Inflammatory macrophage treated with lipopolysaccharide for 1 hour (primary cell): ENCODE data around the gene SLC25A20.
"Not testable (repeated sequence)": the region's sequence is repeated elsewhere in the genome, so short reads cannot be mapped to it uniquely, and the experiment has no call there.

Source experiments
- DNase-seq, 2 donors: peaks; one replicate each; pipeline ENCODE4 v3.0.0-alpha.2; 2020 to 2022

SLC25A20 gene

DNA sequence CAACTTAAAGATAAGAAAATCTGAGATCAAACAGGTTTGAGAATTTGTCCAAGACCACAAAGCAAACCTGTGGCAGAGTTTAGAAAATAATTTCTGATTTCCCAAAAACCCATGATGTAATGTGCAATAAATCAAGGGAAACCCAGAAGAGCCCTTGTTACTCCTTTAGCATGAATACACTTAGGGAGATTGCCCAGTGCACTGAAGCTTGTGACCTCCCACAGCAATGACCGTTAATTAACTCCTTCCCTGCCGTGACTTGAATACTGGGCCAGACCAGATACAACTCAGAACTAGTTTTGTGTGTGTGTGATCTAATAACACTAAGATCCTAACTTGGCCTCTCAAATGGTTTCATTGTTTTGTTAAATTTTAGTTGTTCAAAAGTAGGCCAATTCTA, 53.5 kb downstream of the SLC25A20 start:
- DNase-seq = peak; percentile 31 to 45

DNA sequence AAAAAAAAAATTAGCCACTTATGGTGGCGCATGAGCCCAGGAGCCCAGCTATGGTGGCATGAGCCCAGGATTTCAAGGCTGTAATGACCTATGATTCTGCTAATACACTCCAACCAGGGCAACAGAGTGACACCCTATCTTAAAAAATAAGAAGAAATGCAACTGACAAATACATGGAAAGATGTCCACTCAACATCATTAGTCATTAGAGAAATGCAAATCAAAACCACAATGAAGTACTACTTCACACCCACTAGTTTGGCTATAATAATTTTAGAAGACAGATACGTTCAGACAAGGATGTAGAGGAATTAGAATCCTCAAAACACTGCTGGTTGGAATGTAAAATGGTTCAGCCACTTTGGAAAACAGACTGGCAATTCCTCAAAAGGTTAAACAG, 61.5 kb downstream of the SLC25A20 start:
- no peak for DNase-seq

DNA sequence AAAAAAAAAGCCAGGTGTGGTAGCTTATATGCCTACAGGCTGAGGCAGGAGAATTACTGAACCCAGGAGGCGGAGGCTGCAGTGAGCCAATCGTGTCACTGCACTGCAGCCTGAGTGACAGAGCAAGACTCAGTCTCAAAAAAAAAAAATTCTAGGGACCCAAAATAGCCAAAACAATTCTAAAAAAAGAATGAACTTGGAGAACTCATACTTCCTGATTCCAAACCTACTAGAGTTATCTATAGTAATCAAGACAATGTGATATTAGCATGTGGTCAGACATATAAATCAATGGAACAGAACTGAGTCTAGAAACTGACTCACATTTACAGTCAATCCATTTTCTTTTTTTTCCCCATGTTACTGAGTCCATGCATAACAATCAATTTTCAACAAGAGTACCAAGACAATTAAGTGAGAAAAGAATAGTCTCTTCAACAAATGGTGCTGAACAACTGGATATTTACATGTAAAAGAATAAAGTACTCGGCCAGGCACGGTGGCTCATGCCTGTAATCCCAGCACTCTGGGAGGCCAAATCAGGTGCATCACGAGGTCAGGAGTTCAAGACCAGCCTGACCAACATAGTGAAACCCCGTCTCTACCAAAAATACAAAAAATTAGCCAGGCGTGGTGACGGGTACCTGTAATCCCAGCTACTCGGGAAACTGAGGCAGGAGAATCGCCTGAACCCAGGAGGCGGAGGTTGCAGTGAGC, 62.9 kb downstream of the SLC25A20 start:
- DNase-seq = no peak

GRCh38 chr3:48832684-48833083, 66.0 kb downstream of the SLC25A20 start:
- peak; percentile 25 to 56 for DNase-seq

DNA sequence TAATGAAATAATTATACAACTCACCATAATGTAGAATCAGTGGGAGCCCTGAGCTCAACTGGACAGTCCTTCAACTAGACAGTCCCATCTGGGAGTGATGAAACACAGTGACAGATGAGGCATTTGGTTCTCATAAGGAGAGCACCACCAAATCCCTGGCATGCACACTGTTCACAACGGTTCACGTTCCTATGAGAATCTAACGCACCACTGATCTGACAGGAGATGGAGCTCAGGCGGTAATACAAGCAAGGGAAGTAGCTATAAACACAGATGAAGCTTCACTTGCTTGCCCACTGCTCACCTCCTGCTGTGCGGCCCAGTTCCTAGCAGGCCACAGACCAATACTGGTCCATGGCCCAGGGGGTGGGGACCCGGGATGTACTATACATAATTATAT, 68.0 kb downstream of the SLC25A20 start:
- no peak for DNase-seq

DNA sequence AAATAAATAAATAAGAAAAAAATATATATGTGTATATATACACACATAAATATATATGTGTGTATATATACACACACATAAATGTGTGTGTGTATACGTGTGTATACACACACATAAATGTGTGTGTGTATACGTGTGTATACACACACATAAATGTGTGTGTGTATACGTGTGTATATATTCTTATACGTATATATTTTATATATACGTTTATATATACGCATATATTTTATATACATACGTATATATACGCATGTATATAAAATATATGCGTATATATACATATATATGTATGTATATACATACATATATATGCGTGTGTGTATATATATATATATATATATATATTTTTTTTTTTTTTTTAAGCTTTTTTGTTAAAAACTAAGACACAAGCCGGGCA, 69.2 kb downstream of the SLC25A20 start:
- DNase-seq = not testable (repeated sequence)

DNA sequence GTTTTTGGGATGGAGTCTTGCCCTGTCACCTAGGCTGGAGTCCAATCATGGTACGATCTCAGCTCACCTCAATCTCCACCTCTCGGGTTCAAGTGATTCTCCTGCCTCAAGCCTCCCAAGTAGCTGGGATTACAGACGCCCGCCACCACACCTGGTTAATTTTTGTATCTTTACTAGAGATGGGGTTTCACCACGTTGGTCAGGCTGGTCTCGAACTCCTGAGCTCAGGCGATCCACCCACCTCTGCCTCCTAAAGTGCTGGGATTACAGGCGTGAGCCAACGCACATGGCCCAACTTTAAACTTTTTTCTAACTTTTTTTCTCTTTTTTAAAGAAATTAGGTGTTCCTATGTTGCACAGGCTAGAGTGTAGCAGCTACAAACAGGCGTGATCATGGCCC, 70.8 kb downstream of the SLC25A20 start:
- not testable (repeated sequence) for DNase-seq

DNA sequence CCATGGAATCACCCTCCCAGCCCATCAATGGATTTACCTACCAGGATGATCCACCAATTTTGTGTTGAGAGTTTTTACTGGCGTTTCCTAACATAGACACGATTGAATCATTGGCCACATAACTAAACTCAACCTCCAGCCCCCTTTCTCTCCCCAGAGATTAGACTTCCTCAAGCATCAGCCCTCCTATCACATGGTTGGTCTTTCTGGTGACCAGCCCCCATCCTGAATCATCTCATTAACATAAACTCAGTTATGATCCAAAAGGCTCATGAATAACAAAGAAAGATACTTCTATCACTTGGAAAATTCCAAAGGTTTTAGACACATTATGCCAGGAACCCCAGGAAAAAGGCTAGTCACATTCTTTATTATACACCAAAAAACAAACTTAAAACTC, 72.2 kb downstream of the SLC25A20 start:
- peak in 1 of 2 donors; percentile 22 for DNase-seq

- no peak for DNase-seq
Measured at GRCh38 chr3:48820612-48821324, 77.9 kb downstream of the SLC25A20 start.

- no peak for DNase-seq
Measured at GRCh38 chr3:48819234-48820221, 79.2 kb downstream of the SLC25A20 start.

DNA sequence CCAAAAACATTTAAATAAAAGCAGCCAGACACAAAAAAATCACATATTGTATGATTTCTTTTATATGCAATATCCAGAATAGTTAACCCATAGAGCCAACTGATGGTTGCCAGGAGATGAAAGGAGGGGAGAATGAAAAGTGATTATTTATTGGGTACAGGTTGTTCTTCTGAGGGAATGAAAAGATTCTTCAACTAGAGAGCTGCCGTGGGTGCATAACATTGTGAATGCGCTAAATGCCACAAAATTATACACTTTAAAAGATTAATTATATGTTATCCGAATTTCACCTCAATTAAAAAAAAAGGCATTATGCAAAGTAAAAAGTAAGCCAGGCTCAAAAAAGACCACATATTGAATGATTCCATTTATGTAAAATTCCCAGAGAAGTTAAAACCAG, 87.2 kb downstream of the SLC25A20 start:
- no peak for DNase-seq
